K562 (cell line): ENCODE data around the gene FXYD1. TPM values are rescaled to one million over a fixed set of nuclear protein-coding genes. Genes with fewer than 3 reads are reported as not detected.

Experiments
- ATAC-seq: fragments of 200-7000 bp; cut with Tn5 transposase; 3 replicates; pipeline ENCODE4 v1.9.1; 2020; ENCODE audit warnings: moderate library complexity
- BruUV-seq: library from RNA; stranded (reverse); fragments of 400-500 nt; replicated peaks from 2 replicates; lab custom pipeline; 2021; lab: Mats Ljungman, UMichigan
- CTCF ChIA-PET: fragments of 300-600 bp; formaldehyde crosslinking; extraction: SDS; loops from one replicate; lab custom pipeline; 2021; ENCODE audit warnings: low intra/inter-chr PET ratio; lab: Yijun Ruan, JAX
- POLR2A ChIA-PET: fragments of 300-600, 350-650 bp; sonication (Branson Sonifier 250); formaldehyde crosslinking; extraction: SDS; loops from one replicate; lab custom pipeline; 2021; ENCODE audit warnings: antibody characterized with exemption, inconsistent platforms; lab: Yijun Ruan, JAX
- DNase-seq, 4 experiments: peaks; one replicate each; pipeline versions ENCODE4 v3.0.0 to v3.0.0-alpha.2; 2011 to 2018; ENCODE audit warnings: low spot score in 3 of 4, mixed read lengths in 3 of 4; ENCODE audit errors: extremely low read depth in 1 of 4
- FAIRE-seq: peaks from 2 replicates; lab custom pipeline; 2011; peaks lifted over from hg19 to GRCh38; lab: Jason Lieb, UNC
- H2AFZ ChIP-seq: 2 replicates; pipeline ENCODE4 v1.6.0; 2011; ENCODE audit warnings: low read depth, low read length, control low read depth, inconsistent platforms
- H3K27ac ChIP-seq: fragments of 200-600 bp; 3 replicates; pipeline ENCODE4 v1.8.0; 2011; ENCODE audit warnings: low read depth, mild to moderate bottlenecking, control low read depth, inconsistent platforms, low read length, moderate library complexity, mixed read lengths; ENCODE audit errors: extremely low read depth
- H3K27me3 ChIP-seq, 2 experiments: fragments of 300-600 bp in 1 of 2; 2 replicates in 1 of 2; 3 replicates in 1 of 2; pipeline versions ENCODE4 v1.6.0 to v1.8.0; 2011; ENCODE audit warnings: inconsistent platforms in 2 of 2, low read length in 2 of 2, mild to moderate bottlenecking in 1 of 2, mixed read lengths in 1 of 2, moderate library complexity in 1 of 2; ENCODE audit not compliant: control insufficient read depth in 2 of 2, insufficient read depth in 2 of 2
- H3K36me3 ChIP-seq: fragments of 300-600 bp; 3 replicates; pipeline ENCODE4 v1.8.0; 2011; ENCODE audit warnings: mild to moderate bottlenecking, low read length, inconsistent platforms; ENCODE audit not compliant: control insufficient read depth, insufficient read depth
- H3K4me1 ChIP-seq, 2 experiments: fragments of 200-600 bp in 1 of 2; replicated peaks in 1 of 2; 2 replicates in 1 of 2; 3 replicates in 1 of 2; pipeline versions ENCODE4 v1.5.1 to v1.8.0; 2011; ENCODE audit warnings: inconsistent platforms in 2 of 2, low read length in 2 of 2, mild to moderate bottlenecking in 1 of 2, mixed read lengths in 1 of 2, moderate library complexity in 1 of 2; ENCODE audit not compliant: control insufficient read depth in 2 of 2, insufficient read depth in 2 of 2
- H3K4me2 ChIP-seq: 2 replicates; pipeline ENCODE4 v1.6.1; 2011; ENCODE audit warnings: low read length, control low read depth, inconsistent platforms, mixed read lengths; ENCODE audit not compliant: insufficient read depth
- H3K4me3 ChIP-seq: fragments of 200-600 bp; sonication (generic), shearing (Covaris generic); 2 replicates; pipeline ENCODE4 v1.5.1; 2016; ENCODE audit warnings: control low read depth, inconsistent platforms
- H3K79me2 ChIP-seq: fragments of 200-600 bp; 3 replicates; pipeline ENCODE4 v1.8.0; 2011; ENCODE audit warnings: low read length, inconsistent platforms; ENCODE audit not compliant: control insufficient read depth, insufficient read depth
- H3K9ac ChIP-seq, 2 experiments: 2 replicates each; pipeline versions ENCODE4 v1.6.0 to v1.6.1; 2011; ENCODE audit warnings: low read depth in 2 of 2, low read length in 2 of 2, control low read depth in 1 of 2, inconsistent platforms in 1 of 2, mild to moderate bottlenecking in 1 of 2, mixed read lengths in 1 of 2; ENCODE audit not compliant: insufficient read depth in 1 of 2
- H3K9me1 ChIP-seq: one replicate; pipeline ENCODE4 v1.6.0; 2011; ENCODE audit warnings: inconsistent platforms, mild to moderate bottlenecking, low read length, moderate library complexity; ENCODE audit not compliant: control insufficient read depth, insufficient read depth
- H3K9me3 ChIP-seq: replicated peaks from 2 replicates; pipeline ENCODE4 v1.5.1; 2011; ENCODE audit warnings: low read depth, low read length, inconsistent platforms; ENCODE audit not compliant: control insufficient read depth, insufficient read depth
- H4K20me1 ChIP-seq: replicated peaks from 2 replicates; pipeline ENCODE4 v1.6.1; 2011; ENCODE audit warnings: low read length, inconsistent platforms, mixed read lengths; ENCODE audit not compliant: control insufficient read depth, insufficient read depth
- CREM ChIP-seq: IDR thresholded peaks from 2 replicates; pipeline ENCODE4 v1.6.1; 2014; ENCODE audit warnings: antibody characterized with exemption, low read depth
- CTCFL ChIP-seq: IDR thresholded peaks from 2 replicates; pipeline ENCODE4 v1.6.1; 2011; ENCODE audit warnings: borderline replicate concordance, low read depth, mild to moderate bottlenecking, moderate library complexity, low read length; ENCODE audit not compliant: insufficient read depth, poor library complexity, severe bottlenecking
- EGR1 ChIP-seq: fragments of 450-650 bp; conservative IDR thresholded peaks from 2 replicates; pipeline ENCODE4 v1.6.1; 2017; ENCODE audit warnings: mild to moderate bottlenecking
- NCOA4 ChIP-seq: fragments of 450-650 bp; IDR thresholded peaks from 2 replicates; pipeline ENCODE4 v1.6.1; 2018; ENCODE audit warnings: mild to moderate bottlenecking; ENCODE audit not compliant: partially characterized antibody
- SMC3 ChIP-seq: conservative IDR thresholded peaks from 2 replicates; pipeline ENCODE4 v1.6.1; 2011; ENCODE audit warnings: low read depth, low read length, improper control_type of control experiment; ENCODE audit not compliant: insufficient read depth
- VEZF1 ChIP-seq: fragments of 200-800 bp; sonication (Bioruptor generic); IDR thresholded peaks from 2 replicates; pipeline ENCODE4 v1.6.1; 2017; ENCODE audit warnings: missing genetic modification characterization, missing compliant biosample characterization
- ZNF3 ChIP-seq: fragments of 250-450 bp; sonication (Bioruptor Pico); IDR thresholded peaks from 2 replicates; pipeline ENCODE4 v1.5.0; 2021; ENCODE audit warnings: mild to moderate bottlenecking, moderate library complexity
- ZNF778 ChIP-seq: fragments of 450-650 bp; formaldehyde crosslinking; IDR thresholded peaks from 2 replicates; pipeline ENCODE4 v1.4.0; 2020; ENCODE audit warnings: mild to moderate bottlenecking, moderate library complexity
- WGBS: fragments of 100-300 bp; shearing (Covaris generic); methylation state at CpG from one replicate; pipeline ENCODE4 v1.1.6; 2016; ENCODE audit warnings: low coverage, mixed read lengths; ENCODE audit not compliant: insufficient coverage; ENCODE audit errors: missing lambda C conversion rate; 5-methylcytosine and 5-hydroxymethylcytosine counted together
- in situ Hi-C: fragments of 300-500 bp; cut with MboI; formaldehyde crosslinking; loops from 4 replicates; pipeline ENCODE4 v1.15.0; 2018; ENCODE audit warnings: inconsistent platforms, mixed read lengths
- intact Hi-C: fragments of 100-400 bp; cut with micrococcal nuclease; formaldehyde crosslinking; loops from 2 replicates; pipeline ENCODE4 v1.14.2; 2022
- polyA plus RNA-seq, 8 experiments: library from polyadenylated mRNA; depleted of rRNA in 4 of 8; stranded (reverse) in 5 of 8; unstranded in 3 of 8; fragments of >200 nt; fragmentation: Nextera tagmentation in 2 of 8; fragmentation: Illumina TruSeq in 1 of 8; extraction: Ambion mirVana in 2 of 8; extraction: Trizol in 1 of 8; gene quantifications; 2 replicates each; pipeline versions ENCODE4 v1.2.1 to v1.2.3, GENCODE V29; 2011 to 2014; ENCODE audit warnings: inconsistent platforms in 1 of 8, missing spikeins in 1 of 8
- total RNA-seq, 7 experiments: library from RNA; depleted of rRNA in 6 of 7; stranded (reverse); fragments of >200 nt in 6 of 7; fragmentation: Illumina TruSeq in 2 of 7; extraction: Trizol in 2 of 7; gene quantifications; 2 replicates each; pipeline versions ENCODE4 v1.2.1 to v1.2.3, GENCODE V29; 2011 to 2021; ENCODE audit warnings: low replicate concordance in 1 of 7
- TF ChIP-seq, protein P1 (sequence below): fragments of 450-650 bp; IDR thresholded peaks from 2 replicates; pipeline ENCODE4 v1.6.1; 2016; ENCODE audit warnings: antibody characterized with exemption
- TF ChIP-seq, protein P2 (sequence below): sonication (generic); formaldehyde crosslinking; IDR thresholded peaks from 2 replicates; pipeline ENCODE4 v1.8.0; 2022; ENCODE audit warnings: mild to moderate bottlenecking, missing genetic modification reagents

The FXYD1 gene
- total and polyA plus RNA-seq, 9 of the 15 experiments (the other 6 are each of a cell fraction or from before 2014, with no cell fraction given), result 0.40 to 3.2 (median 1.8) TPM; not detected in 3

GRCh38 chr19:35142606-35143230 is 4.1 kb downstream of the FXYD1 start:
- H3K9me3 ChIP-seq, result no peaks in the 10 kb centered on the region
- peak overlapping the region; percentile 43 for H3K4me3 ChIP-seq
- no peaks in the 10 kb centered on the region for H3K79me2 ChIP-seq
- H3K4me2 ChIP-seq, result peak overlapping the region; percentile 78
- DNase-seq (peak; percentile 82 to 91 (median 88)), ATAC-seq (peak; percentile 66), FAIRE-seq (peak; percentile 46)
- WGBS, result 2% methylated on average over 14 of the region's 46 CpGs
- no peaks in the 10 kb centered on the region for H3K9me1 ChIP-seq
- no peaks in the 10 kb centered on the region; a peak in 1 of 5 replicates for H3K27me3 ChIP-seq
- BruUV-seq, result no TSS peak
- H3K9ac ChIP-seq, result peak overlapping the region; percentile 42 to 89; a peak in 3 of 4 replicates
- ChIA-PET POLR2A (interaction anchor here (0.6 to 0.8 kb wide), 2 partner anchors 18 to 127 kb away, joined by 3 to 5 read pairs; no protein-coding TSS in a partner anchor), CTCF (no interaction called here)
- H3K36me3 ChIP-seq, result peaks cover 4% of the 10 kb centered on the region; the same call in 1 of the 3 replicates
- peak overlapping the region; percentile 95 for H2AFZ ChIP-seq
- H4K20me1 ChIP-seq, result peaks cover 12% of the 10 kb centered on the region
- peak overlapping the region; percentile 19; the same call in 1 of the 3 replicates for H3K27ac ChIP-seq
- in situ Hi-C loops (no loop called here), intact Hi-C loops (loop anchor here (5.0 kb wide), 1 partner anchor 125 kb away; the partner anchor contains the start of gene USF2)
- H3K4me1 ChIP-seq, result peaks cover 13 to 59% of the 10 kb centered on the region in 2 experiments
- TF ChIP-seq EGR1 (peak; percentile 44; the same call in 1 of the 2 replicates), SMC3 (0 out of 2 replicates have a peak, but pooled peaks have one; percentile 7), VEZF1 (CRISPR knock-in tag) (peak; percentile 95), CREM (0 out of 2 replicates have a peak, but pooled peaks have one; percentile 23), NCOA4 (no peak), ZNF3 (CRISPR knock-in tag) (no peak), CTCFL (peak; percentile 95), ZNF778 (CRISPR knock-in tag) (no peak)
- TF ChIP-seq, protein P1, sequence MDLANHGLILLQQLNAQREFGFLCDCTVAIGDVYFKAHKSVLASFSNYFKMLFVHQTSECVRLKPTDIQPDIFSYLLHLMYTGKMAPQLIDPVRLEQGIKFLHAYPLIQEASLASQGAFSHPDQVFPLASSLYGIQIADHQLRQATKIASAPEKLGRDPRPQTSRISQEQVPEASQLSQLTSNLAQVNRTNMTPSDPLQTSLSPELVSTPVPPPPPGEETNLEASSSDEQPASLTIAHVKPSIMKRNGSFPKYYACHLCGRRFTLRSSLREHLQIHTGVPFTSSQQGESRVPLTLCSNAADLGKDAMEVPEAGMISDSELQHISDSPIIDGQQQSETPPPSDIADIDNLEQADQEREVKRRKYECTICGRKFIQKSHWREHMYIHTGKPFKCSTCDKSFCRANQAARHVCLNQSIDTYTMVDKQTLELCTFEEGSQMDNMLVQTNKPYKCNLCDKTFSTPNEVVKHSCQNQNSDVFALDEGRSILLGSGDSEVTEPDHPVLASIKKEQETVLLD, result no peak
- TF ChIP-seq, protein P2, sequence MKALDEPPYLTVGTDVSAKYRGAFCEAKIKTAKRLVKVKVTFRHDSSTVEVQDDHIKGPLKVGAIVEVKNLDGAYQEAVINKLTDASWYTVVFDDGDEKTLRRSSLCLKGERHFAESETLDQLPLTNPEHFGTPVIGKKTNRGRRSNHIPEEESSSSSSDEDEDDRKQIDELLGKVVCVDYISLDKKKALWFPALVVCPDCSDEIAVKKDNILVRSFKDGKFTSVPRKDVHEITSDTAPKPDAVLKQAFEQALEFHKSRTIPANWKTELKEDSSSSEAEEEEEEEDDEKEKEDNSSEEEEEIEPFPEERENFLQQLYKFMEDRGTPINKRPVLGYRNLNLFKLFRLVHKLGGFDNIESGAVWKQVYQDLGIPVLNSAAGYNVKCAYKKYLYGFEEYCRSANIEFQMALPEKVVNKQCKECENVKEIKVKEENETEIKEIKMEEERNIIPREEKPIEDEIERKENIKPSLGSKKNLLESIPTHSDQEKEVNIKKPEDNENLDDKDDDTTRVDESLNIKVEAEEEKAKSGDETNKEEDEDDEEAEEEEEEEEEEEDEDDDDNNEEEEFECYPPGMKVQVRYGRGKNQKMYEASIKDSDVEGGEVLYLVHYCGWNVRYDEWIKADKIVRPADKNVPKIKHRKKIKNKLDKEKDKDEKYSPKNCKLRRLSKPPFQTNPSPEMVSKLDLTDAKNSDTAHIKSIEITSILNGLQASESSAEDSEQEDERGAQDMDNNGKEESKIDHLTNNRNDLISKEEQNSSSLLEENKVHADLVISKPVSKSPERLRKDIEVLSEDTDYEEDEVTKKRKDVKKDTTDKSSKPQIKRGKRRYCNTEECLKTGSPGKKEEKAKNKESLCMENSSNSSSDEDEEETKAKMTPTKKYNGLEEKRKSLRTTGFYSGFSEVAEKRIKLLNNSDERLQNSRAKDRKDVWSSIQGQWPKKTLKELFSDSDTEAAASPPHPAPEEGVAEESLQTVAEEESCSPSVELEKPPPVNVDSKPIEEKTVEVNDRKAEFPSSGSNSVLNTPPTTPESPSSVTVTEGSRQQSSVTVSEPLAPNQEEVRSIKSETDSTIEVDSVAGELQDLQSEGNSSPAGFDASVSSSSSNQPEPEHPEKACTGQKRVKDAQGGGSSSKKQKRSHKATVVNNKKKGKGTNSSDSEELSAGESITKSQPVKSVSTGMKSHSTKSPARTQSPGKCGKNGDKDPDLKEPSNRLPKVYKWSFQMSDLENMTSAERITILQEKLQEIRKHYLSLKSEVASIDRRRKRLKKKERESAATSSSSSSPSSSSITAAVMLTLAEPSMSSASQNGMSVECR, result 0 out of 2 replicates have a peak, but pooled peaks have one; percentile 32
